Upper lobe of left lung (tissue), 4 donors: ENCODE measurements around the gene CEP70.
"Not testable (repeated sequence)": the region's sequence is repeated elsewhere in the genome, so short reads cannot be mapped to it uniquely, and the experiment has no call there.

Experiments
- CTCF ChIP-seq, 6 experiments: fragments of 450-650 bp in 4 of 6; fragments of 200-600 bp in 2 of 6; sonication (generic) in 2 of 6; IDR thresholded peaks; one replicate each; pipeline ENCODE4 v1.5.1; 2016 to 2019; ENCODE audit warnings: antibody characterized with exemption in 6 of 6
- EP300 ChIP-seq, 4 donors: sonication (generic); formaldehyde crosslinking; IDR thresholded peaks; one replicate each; pipeline ENCODE4 v1.5.1; 2017; ENCODE audit warnings: antibody characterized with exemption in 4 of 4, control low read depth in 2 of 4
- POLR2A ChIP-seq, 4 donors: fragments of 450-650 bp; IDR thresholded peaks; one replicate each; pipeline ENCODE4 v1.5.1; 2016 to 2017; ENCODE audit warnings: antibody characterized with exemption in 4 of 4, mild to moderate bottlenecking in 2 of 4
- POLR2AphosphoS5 ChIP-seq, 2 donors: sonication (generic); formaldehyde crosslinking; IDR thresholded peaks; one replicate each; pipeline ENCODE4 v1.5.1; 2017; ENCODE audit warnings: antibody characterized with exemption in 2 of 2

- not testable (repeated sequence) for TF ChIP-seq POLR2A, POLR2AphosphoS5, CTCF, EP300 (IDR thresholded peaks at IDR 0.05)
These were observed 107.5 kb downstream of the CEP70 start for GRCh38 chr3:138486580-138486979.
